Epidermal melanocyte (primary cell): ENCODE measurements around the gene ABHD14A.
A peak's percentile ranks its signal among the peaks of the same experiment; 100 is the strongest.

Experiments used
- DNase-seq: peaks from one replicate; pipeline ENCODE4 v3.0.0; 2011; ENCODE audit warnings: low spot score; ENCODE audit not compliant: insufficient read length

ABHD14A gene

DNA sequence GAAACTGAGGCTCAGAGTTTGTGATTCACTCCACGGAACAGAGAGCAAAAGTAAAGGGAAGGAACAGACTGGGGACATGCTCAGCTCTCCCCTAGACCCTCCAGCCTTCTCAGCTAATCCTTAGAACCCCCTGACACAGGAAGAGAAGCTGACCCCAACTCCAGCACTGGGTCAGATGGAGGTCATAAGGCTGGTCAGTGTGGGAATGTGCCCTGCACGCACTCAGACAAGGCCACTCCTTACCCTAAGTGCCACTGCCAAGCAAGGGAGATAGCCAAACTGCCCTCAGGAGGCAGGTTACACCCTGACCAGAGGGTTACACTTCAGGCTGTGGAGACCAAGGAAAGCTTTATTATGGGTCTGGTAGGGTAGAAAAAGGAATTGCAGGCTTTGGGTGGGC, 19.7 kb downstream of the ABHD14A start:
- DNase-seq, result no peak

DNA sequence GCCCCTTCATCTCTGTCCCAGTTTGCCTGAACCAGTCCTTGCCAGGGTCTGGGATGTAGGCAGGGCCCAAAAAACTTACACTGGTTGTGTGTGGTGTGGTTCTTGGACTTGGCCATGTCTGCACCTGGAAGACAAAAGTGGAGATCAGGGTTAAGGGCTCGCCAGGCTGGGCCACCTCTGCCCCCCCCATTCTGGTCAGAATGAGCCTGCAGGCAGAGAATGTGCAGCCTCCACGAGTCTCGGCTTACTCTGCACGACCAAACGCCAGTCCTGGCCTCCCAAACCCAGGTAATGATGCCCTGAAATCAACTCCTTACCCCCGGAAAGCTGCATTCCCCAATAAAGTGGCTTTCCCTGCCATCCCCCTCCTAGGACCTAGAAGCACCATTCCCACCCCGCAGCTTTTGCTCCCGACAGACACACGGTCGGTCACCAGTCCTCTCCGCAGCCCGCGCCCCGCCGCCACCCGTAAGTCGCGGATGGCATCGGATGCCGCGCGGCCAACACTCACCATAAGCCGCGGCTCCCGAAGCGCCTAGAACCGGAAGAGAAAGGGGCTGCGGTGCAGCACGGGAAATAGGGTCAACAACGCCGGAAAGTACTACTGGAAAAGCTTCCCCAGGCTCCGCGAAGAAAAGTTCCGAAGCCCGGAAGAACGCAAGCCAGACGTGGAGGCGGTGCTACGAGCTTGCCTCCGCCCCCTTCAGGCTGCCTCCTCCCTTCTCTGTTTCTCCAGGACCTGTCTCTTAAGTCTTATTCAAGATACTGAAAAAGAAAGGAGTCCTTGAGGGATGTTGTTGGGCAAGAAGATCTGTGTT, 20.7 kb downstream of the ABHD14A start, which contains the start of gene RPL29:
TSS of gene RPL29 (minus strand) at position 550 of the 818 bp plus-strand sequence. CDS start at position 116, 434 bp downstream.
- peak; percentile 97 for DNase-seq

DNA sequence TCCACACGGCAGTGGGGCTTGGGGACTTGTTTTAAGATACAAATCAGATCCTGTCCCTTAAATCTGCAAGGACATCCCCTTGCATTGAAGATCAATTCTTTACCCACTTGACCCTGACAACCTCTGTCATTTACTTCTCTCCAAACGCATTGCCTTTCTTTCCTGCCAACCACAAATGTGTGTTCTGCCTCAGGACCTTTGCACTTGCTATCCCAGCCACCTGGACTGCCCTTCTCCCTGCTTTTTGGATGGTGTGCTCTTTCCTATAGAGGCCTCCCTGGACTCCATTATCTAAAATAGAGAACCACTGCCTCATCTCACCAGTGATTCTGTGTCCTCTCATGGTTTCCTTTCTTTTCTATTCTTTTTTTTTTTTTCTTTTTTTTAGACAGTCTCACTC, 22.3 kb downstream of the ABHD14A start:
- no peak for DNase-seq

DNA sequence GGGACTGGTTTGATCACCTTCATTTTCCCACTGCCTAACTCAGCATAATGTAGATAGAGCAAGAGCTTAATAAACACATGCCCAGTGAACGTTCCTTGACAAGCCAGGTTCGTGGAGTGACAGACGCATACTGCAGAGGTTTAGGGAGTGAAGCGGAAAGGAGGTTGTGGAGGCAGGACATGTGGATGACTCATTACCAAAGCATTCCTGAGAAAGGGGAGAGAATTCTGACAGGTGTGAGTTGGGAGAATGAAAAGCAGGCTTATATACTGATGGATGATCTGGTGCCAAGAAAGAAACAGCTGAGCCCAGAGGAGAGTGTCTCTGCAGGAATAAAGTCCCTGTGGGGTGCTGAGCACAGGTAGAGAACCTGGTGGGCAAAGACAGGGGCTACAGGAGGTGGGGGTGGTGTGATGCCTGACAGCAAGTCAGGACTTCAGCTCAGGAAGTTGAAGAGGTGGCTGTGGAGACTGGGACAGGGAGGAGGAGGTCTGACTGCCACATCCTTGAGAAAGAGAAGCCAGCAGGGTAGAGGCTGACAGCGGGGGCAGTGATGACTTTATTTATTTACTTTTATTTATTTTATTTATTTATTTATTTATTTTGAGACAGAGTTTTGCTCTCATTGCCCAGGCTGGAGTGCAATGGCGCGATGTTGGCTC, 23.2 kb downstream of the ABHD14A start:
- no peak for DNase-seq

DNA sequence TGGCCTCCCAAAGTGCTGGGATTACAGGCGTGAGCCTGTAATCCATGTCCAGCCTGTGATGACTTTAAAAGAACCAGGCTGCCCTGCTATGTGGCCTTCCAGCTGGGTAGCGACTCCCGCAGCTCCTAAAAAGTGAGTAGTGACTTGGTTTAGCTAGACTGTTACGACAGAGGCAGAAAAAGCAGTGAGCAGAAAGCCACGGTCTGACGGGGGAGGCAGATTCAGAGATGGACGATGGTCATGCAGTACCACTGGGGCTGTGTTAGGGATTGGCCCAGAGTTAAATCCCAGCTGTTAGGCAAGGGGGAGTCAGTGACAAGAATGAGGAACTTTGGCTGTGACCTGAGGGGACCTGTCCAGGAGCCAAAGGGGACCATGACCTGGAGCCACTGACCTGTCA, 23.9 kb downstream of the ABHD14A start:
- no peak for DNase-seq

DNA sequence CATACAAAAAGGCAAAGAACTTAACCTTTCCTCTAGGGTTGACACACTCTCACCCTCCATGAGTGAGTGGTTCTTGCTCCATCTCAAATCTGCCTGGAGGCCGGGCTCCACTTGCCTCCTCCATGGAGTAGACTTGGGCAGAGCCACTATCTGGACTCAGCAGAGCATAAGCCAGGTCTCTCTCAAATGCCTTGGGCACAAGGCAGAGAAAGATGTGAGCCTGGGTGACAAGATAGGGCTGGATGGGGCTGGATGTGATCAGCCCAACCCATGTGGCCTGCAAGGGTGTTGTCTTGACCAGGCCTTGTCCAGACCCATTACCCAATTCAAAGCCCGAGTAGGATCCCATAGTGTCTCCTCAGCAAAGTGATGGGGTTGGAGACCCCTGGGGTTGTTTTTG, 25.0 kb downstream of the ABHD14A start:
- no peak for DNase-seq

DNA sequence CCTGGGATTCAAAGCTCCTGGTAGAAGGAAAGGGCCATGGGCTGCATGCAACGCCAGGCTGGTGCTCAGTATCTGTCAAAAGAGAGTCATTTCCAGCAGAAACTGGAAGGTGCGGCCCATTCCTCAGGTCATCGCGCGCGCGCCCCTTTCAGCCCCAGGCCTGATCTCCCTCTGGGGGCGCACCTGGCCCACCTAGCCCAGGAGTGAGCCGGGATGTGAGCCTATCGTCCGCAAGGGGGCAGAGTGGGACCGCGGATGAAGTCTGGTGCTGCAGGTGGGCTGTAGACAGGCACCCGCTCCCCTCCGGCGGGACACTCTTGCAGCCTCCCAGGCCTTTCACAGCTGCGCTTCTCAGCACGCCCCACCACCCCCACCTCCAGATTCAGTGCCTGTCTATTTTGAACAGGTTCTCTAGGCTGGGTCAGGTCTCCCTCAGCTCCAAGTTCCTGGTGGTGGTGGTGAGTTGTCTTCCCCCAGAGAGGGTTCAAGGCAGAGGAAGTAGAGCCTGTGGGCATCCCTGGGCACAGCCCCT, 26.6 kb downstream of the ABHD14A start:
- peak; percentile 64 for DNase-seq

DNA sequence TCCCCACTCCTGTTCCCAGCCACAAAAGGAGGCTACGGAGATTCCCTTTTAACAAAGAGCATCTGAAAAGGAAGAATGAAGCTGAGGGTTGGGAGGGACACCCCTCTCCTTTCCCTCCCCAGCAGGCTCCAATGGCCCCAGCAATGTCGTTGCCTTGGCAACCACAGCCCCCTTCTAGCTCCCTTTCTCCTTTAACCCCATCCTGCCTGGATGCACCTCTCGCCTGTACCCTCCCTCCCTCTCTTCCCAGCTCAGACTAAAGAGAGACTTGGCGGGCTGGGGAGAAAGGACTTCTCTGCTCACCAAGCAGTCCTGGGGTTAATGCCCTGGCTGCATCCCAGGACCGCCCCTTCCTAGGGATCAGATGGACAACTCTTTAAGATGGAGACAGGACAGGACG, 27.9 kb downstream of the ABHD14A start:
- no peak for DNase-seq

DNA sequence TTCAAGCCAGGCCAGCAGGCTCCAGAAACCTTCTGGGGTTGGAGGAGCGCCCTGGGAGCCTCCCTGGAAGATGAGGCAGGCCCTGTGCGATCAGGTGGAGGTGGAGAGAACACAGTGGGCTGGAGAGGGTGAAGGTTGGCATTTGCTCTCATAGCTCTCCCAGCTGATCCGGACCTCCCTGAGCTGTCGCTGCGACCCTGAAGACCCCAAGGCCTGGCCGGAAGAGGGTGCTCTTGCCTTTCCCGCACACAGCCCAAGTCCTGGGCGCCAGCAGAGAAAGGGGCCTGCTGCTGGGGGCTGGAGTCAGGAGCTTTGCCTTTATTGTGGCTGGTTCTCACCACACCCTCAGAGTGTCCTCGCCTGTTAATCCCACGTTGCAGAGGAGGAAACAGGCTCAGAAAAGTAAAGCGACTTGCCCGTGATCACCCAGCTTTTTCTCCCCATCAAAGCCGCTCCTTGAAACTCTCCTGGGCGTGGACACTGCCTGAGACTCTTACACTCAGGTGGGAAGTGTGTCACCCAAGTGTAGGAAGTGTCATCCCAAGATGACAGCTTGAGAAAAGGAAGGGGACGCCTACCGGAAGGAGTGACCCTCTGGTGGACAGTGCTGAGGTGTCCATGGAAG, 29.4 kb downstream of the ABHD14A start:
- peak; percentile 71 for DNase-seq

DNA sequence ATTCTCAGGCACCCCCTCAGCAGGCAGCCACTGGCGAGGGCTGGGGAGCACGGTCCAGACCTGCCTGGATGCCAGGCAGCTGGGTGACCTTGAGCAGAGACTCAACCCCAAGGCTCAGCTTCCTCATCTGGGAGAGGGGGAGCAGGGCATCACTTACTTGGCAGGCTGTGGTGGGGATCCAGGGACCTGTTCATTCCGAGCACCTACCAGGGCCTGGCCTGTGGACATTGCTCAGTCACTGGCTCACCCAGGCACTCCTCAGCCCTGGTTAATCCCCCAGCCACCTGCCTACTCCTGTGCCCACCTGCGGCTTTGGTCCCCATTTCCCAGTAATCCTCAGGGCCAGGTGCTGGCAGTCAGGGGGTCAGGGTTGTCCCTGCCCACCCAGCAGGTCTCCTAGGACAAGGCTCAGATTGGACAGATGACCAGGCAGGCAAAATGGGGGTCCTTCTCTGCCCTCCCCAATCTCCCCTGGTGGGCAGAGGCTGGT, 30.1 kb downstream of the ABHD14A start:
- DNase-seq, result no peak

DNA sequence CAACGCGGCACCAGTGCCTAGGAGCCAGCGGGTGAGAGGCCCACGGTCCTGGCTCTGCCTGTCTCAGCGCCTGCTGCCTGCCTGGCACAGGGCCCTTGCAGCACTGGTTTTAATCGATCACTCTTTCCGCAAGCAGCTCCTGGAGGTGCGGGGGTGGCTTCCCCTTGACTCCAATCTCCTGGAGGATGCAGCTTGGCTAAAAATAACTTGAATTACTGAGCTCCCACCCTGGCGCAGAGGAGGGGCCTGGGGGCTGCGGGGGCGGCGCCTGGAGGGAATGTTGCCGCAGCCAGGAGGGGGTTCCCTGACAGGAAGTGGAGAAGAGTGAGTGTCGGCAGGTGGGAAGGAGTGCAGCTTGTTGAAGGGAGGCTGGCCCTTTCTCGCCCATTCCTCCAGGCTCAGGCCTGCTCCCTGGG, 30.7 kb downstream of the ABHD14A start:
- DNase-seq, result no peak

DNA sequence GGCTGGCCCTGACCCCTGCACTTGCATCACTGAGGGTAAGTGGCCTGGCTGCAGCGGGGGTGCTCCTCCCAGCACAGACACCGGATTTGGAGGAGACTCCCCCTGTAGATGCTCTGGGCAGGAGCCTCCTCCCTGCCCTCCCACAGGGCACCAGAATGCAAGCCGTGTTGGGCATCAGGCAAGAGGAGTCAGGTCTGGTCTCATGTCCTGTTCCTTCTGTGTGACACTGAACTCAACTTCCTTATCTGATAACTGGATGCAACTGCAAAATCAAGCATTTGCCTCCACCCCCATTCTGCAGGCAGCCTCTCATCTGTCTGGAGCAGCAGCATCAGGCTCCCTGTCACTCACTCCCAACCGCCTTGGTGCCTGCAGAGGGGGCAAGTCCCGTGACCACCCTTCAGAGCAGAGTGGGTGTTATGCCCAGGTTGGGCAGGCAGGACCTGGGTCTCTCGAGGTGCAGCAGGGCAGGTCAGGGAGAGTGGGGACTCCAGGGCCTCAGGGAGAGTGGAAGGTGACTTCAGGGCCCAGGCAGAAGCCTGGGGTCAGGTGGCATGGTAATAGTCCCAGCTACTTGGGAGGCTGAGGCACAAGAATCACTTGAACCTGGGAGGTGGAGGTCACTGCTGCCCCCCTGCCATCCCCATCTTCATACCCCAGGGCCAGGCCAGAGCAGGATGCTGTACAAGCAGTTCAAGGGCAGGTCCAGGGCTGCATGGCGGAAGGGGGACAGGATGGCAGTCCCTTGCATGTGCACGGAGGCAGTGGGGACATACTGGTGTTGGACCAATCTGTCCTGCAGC, 31.4 kb downstream of the ABHD14A start:
- no peak for DNase-seq

DNA sequence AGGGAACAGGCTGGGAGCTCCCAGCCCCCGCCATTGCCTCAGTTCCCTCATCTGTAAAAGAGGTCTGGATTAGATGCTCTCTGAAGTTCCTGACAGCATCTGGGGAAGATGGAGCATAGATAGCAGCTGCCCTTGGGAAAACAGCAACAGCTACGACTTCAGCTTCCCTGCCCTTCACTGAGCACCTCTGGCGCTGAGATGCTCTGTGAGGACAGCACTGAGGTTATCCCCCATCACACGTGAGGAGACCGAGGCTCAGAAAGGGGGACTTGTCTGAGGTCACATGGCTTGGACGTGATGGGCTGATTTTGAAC, 31.9 kb downstream of the ABHD14A start:
- no peak for DNase-seq

DNA sequence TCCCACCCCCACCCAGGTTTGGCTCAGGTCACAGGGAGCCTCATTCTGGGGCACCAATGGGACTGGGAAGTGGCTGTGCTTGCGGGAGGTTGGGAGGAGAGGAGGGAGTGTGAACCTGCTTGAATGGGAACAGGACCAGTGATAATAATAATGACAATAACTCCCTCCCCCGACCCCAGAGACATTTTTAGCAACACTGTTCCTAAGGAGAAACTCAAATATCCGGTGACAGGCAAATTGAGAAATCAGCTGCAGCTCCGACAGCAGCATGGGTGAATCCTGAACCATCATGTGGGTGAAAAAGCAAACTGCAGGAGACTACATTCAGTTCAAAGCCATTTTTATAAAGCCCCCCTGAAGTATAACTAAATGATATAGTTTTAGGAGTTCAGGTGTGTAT, 32.4 kb downstream of the ABHD14A start:
- no peak for DNase-seq

DNA sequence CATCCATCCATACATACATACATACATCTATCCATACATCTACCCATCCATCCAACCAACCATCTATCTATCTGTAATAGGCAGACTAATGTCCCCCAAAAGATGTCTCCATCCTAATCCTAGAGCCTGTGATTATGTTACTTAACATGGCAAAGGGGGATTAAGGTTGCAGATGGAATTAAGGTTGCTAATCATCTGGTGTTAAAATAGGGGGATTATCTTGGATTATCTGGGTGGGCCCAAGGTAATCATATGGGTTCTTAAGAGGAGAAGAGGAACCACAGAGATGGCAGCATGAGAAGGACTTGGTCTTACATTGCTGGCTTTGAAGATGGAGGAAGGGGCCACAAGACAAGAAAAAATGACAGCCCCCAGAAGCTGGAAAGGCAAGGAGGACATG, 35.6 kb downstream of the ABHD14A start:
- no peak for DNase-seq

DNA sequence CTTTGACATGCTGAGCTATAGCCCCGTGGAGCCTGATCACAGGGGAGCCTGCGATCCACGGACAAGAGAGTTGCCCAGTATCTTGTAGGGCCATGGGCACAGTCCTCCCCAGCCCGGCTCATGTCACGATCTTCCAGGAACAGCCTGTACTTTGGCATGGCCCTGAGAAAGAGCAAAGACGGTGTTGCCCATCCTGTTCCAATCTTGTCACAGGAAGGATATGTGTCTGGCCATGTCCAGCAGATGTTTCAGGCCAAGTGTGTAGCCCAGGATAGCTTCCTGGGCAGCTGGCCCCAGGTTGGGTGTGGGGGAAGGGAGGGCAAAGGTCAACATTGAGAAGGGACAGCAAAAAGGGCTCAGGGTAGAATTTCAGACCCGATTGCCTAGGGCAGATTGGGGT, 37.8 kb downstream of the ABHD14A start:
- no peak for DNase-seq

DNA sequence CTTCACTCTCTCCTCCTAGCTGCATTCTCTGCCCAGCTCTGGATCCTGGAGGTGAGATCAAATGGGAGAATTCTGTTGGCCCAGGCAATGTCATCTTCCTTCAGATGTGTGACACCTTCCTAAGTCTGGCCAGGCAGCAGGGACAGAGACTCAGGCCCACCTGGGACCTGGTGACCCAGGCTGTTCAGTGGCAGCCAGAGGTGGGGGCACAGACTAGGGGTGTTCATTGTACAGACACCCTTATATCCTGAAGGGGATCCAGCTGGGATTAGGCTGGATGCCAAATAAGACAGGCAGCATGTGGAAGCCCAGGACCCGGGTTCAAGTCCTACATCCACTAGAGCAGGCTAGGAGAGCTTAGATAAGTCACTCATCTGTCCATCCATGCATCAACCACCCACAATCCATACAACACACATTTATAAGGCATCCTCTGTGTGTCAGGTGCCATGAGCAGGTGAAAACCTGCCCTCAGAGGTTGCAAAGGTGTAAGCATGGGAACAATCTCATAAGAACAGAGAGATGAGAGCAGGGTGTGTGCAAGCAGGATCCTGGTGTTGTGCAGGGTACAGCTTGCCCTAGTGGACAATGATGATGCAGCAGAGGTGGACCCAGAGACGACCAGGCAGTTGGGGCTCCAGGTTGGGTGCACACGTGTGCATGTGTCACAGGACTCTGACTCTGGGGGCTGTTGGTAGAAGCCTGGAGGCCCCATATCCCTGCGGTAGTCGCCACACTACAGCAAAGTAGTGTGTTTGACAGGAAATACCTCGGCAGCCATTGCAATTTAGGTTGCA, 39.1 kb downstream of the ABHD14A start:
- DNase-seq, result no peak

DNA sequence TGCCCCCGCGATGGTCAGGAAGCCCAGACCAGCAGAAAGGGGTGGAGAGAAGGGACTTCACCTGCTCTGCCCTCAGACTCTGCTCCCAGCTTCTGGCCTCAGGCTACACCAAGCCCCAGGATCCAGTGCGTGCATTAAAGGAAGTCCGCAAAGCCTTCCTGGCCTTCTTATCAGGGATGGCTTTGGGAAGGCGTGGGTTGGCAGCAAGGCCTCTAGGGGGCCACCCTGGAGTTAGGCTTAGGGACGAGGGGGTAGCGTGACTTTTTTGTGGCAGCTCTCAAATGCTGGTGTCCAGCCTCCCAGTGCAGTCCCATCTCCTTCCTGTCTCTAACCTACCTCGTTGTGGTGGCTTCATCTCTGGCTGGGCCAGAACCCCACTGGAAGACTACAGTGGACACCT, 39.7 kb downstream of the ABHD14A start:
- peak; percentile 47 for DNase-seq

DNA sequence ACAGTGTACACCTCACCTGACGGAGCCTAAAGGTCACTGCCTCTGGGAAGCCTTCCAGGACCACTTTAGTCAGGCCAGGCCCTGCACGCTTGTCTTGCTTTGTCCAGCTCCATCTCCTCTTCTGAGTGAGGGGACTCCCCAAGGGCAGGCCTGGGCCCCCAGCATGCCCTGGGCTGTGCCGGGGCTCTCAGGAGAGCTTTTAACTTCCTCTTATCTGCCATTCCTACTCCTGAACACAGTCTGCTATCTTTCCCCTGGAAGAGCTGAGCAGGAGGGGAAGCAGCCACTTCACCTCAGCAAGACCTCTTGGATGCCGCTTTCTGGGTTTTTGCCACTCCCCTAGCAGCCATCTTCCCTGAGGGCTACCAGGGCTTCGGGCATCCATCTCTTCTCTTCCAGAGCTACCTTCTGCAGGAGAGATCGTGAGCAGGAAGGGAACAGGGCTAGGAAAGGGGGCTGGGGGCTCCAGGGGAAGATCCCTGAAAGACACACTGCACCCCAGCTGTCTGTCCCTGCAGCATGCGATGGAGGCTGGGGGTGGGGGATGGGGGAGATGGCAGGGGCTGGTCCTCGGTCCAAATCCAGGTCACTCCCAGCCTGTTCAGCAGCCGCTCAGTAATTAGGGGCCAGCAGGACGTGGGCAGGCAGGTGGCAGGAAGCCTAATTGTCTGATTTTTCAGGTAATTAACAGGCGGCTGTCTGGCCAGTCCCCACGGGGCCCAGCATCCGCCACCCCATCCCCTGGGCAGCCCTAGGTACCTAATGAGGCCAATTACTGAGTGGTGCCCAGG, 40.8 kb downstream of the ABHD14A start:
- DNase-seq, result no peak

DNA sequence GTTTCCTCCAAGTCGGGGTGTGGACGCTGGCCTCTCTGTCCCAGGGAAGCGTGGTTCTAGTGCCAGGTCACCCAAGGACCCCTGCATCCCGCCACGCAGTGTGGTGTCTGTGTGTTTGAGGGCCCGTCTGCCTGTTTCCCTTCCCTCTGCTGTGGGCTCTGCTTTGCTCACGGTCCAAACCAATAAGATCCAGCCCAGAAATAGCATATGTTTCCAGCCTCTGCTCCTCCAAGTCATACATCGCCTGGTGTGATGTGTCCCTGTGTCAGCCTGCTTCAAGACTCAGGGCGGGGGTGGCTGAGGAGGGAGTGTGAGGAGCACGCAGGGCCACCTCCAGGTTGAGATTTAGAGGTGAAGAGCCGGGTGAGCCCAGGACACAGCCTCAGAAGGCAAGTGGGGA, 42.7 kb downstream of the ABHD14A start:
- no peak for DNase-seq
